HEK293T (cell line): ENCODE results near the gene POLD3.

Experiments used
- CTCF ChIA-PET: fragments of 350-600 bp; formaldehyde crosslinking; extraction: SDS; loops from one replicate; lab custom pipeline; 2021; ENCODE audit warnings: antibody characterized with exemption, inconsistent platforms; lab: Yijun Ruan, JAX
- POLR2A ChIA-PET: fragments of 350-600 bp; formaldehyde crosslinking; extraction: SDS; loops from one replicate; lab custom pipeline; 2020; ENCODE audit warnings: antibody characterized with exemption, inconsistent platforms; lab: Yijun Ruan, JAX
- DNase-seq: peaks from one replicate; pipeline ENCODE4 v3.0.0; 2012; ENCODE audit warnings: mixed read lengths; ENCODE audit errors: extremely low spot score
- ARNT ChIP-seq: fragments of 450-650 bp; IDR thresholded peaks from 2 replicates; pipeline ENCODE4 v1.6.1; 2017; ENCODE audit warnings: mild to moderate bottlenecking
- BHLHE40 ChIP-seq: fragments of 450-650 bp; IDR thresholded peaks from 2 replicates; pipeline ENCODE4 v1.6.1; 2016; ENCODE audit warnings: mild to moderate bottlenecking, moderate library complexity, borderline replicate concordance
- CTBP1 ChIP-seq: fragments of 450-650 bp; IDR thresholded peaks from 2 replicates; pipeline ENCODE4 v1.6.1; 2016; ENCODE audit warnings: borderline replicate concordance
- ELF4 ChIP-seq: fragments of 450-650 bp; IDR thresholded peaks from 2 replicates; pipeline ENCODE4 v1.6.1; 2017; ENCODE audit warnings: antibody characterized with exemption
- FOXA1 ChIP-seq: fragments of 450-650 bp; IDR thresholded peaks from 2 replicates; pipeline ENCODE4 v1.6.1; 2016; ENCODE audit warnings: mild to moderate bottlenecking
- FOXK2 ChIP-seq: fragments of 450-650 bp; IDR thresholded peaks from 2 replicates; pipeline ENCODE4 v1.6.1; 2016; ENCODE audit warnings: mild to moderate bottlenecking
- FOXM1 ChIP-seq: fragments of 450-650 bp; IDR thresholded peaks from 2 replicates; pipeline ENCODE4 v1.6.1; 2017; ENCODE audit warnings: mild to moderate bottlenecking, borderline replicate concordance
- HDGF ChIP-seq: fragments of 450-650 bp; IDR thresholded peaks from 2 replicates; pipeline ENCODE4 v1.6.1; 2017; ENCODE audit warnings: antibody characterized with exemption, borderline replicate concordance
- L3MBTL2 ChIP-seq: fragments of 450-650 bp; conservative IDR thresholded peaks from 2 replicates; pipeline ENCODE4 v1.6.1; 2016; ENCODE audit warnings: mild to moderate bottlenecking
- LEF1 ChIP-seq: fragments of 450-650 bp; IDR thresholded peaks from 2 replicates; pipeline ENCODE4 v1.6.1; 2017; ENCODE audit warnings: mild to moderate bottlenecking, borderline replicate concordance
- NFRKB ChIP-seq: fragments of 450-650 bp; IDR thresholded peaks from 2 replicates; pipeline ENCODE4 v1.6.1; 2016; ENCODE audit warnings: mild to moderate bottlenecking, moderate library complexity
- PKNOX1 ChIP-seq: fragments of 450-650 bp; IDR thresholded peaks from 2 replicates; pipeline ENCODE4 v1.6.1; 2016
- SP1 ChIP-seq: fragments of 450-650 bp; IDR thresholded peaks from 2 replicates; pipeline ENCODE4 v1.6.1; 2017
- SUZ12 ChIP-seq: fragments of 450-650 bp; IDR thresholded peaks from 2 replicates; pipeline ENCODE4 v1.6.1; 2016; ENCODE audit warnings: mild to moderate bottlenecking
- TARDBP ChIP-seq: fragments of 450-650 bp; IDR thresholded peaks from 2 replicates; pipeline ENCODE4 v1.6.1; 2016
- ZNF384 ChIP-seq: fragments of 450-650 bp; IDR thresholded peaks from 2 replicates; pipeline ENCODE4 v1.6.1; 2016

Gene POLD3

DNA sequence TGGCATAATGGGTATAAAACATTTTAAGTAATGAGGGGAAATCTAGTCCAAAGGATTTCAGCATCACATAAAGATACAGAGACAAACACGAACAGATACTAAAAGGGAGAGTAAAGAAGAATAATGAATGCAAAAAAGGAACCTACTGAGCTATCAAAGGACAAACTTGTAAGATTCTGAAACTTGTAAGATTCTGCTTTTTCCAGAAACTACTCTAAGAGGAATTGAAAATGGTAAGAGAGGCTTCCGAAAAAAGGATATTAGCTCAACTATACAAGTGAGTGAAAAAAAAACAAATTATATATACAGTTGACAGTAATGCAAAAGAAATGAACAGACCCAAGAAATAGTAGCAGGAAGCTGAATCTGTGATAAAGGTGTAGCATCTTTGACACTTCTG is 37.7 kb downstream of the POLD3 start:
- DNase-seq: no peak
- TF ChIP-seq HDGF (no peak), ARNT (no peak), TARDBP (no peak), SUZ12 (no peak), SP1 (no peak), NFRKB (no peak), BHLHE40 (no peak), ZNF384 (no peak), LEF1 (no peak), FOXM1 (no peak), CTBP1 (no peak), ELF4 (no peak), L3MBTL2 (no peak), FOXK2 (no peak), PKNOX1 (no peak)
- ChIA-PET POLR2A (no interaction called here), CTCF (no interaction called here)

- DNase-seq: no peak
- POLR2A ChIA-PET: no interaction called here
- TF ChIP-seq HDGF (no peak), SP1 (no peak), BHLHE40 (no peak), LEF1 (no peak), ELF4 (no peak), TARDBP (no peak), SUZ12 (no peak), ZNF384 (no peak), FOXK2 (no peak), ARNT (no peak), NFRKB (no peak), L3MBTL2 (no peak), FOXA1 (no peak), PKNOX1 (no peak), FOXM1 (no peak), CTBP1 (no peak)
- CTCF ChIA-PET: no interaction called here
Observed at GRCh38 chr11:74633406-74634393, 41.3 kb downstream of the POLD3 start.

DNA sequence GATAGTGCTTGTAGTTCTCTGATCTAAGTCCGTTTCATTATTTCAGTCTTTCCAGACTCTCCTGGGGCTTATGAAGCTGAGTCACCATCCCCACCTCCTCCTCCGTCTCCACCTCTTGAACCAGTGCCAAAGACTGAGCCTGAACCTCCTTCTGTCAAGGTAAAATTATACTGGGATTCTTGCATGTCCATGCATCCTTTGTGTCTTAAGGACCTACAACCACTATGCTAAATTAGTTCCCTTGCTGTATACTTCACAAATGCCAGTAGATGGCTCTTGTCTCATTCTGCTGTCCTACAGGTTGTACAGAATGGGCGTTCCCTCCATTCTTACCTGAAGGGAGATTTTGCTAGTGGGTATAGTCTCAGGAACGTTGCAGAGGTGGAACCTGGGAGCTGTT is 42.2 kb downstream of the POLD3 start:
- POLR2A ChIA-PET: no interaction called here
- no peak for DNase-seq
- TF ChIP-seq SP1 (no peak), L3MBTL2 (no peak), CTBP1 (no peak), FOXK2 (no peak)
- CTCF ChIA-PET: no interaction called here

- ChIA-PET CTCF (no interaction called here), POLR2A (no interaction called here)
- no peak for DNase-seq
Observed at GRCh38 chr11:74636630-74637184, 44.3 kb downstream of the POLD3 start.

DNA sequence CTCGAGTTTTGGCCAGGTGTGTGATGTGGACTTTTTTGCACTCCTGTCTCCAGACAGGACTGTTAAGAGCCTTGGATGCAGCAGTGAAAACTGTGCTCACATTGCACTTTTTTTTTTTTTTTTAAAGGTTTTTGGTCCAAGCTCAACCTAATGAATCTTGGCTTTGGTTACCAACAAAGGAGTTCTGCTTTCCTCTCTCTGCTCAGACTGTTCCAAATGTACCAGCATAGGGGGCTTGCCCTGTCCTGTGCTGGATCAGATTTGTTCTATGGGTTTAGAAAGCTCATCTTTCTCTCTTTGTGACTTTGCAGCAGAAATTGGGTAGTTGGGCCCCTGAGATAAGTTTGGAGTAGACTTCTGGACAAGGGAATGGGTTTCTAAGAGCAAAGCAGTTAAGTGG is 45.3 kb downstream of the POLD3 start:
- CTCF ChIA-PET: interaction anchor here (0.5 kb wide), 1 partner anchor 313 kb away, joined by 3 read pairs; no protein-coding TSS in a partner anchor

More at GRCh38 chr11:74636630-74637184, 44.3 kb downstream of the POLD3 start:
- no peak for TF ChIP-seq L3MBTL2
- no peak for TF ChIP-seq FOXK2
- no peak for TF ChIP-seq PKNOX1
- TF ChIP-seq ZNF384: no peak
- no peak for TF ChIP-seq BHLHE40
- no peak for TF ChIP-seq ARNT
- TF ChIP-seq CTBP1: no peak
- TF ChIP-seq ELF4: no peak
- TF ChIP-seq FOXM1: no peak
- no peak for TF ChIP-seq TARDBP
- TF ChIP-seq HDGF: no peak
- TF ChIP-seq LEF1: no peak
- TF ChIP-seq NFRKB: no peak
- no peak for TF ChIP-seq FOXA1
- TF ChIP-seq SP1: no peak
- TF ChIP-seq SUZ12: no peak

More for the DNA sequence above, 45.3 kb downstream of the POLD3 start:
- no peak for TF ChIP-seq ZNF384
- no peak for TF ChIP-seq SP1
- TF ChIP-seq SUZ12: no peak
- no peak for TF ChIP-seq NFRKB
- no peak for TF ChIP-seq HDGF
- no peak for TF ChIP-seq BHLHE40
- TF ChIP-seq CTBP1: no peak
- no peak for TF ChIP-seq LEF1
- TF ChIP-seq PKNOX1: no peak
- TF ChIP-seq ARNT: no peak
- no peak for TF ChIP-seq FOXM1
- POLR2A ChIA-PET: no interaction called here
- no peak for DNase-seq
